Type B pancreatic cell (in vitro differentiated cells): Measurements from ENCODE around the gene TPD52L2. TPM values are rescaled to one million over a fixed set of nuclear protein-coding genes. Genes with fewer than 3 reads are reported as not detected.
A peak's percentile ranks its signal among the peaks of the same experiment; 100 is the strongest.

Experiments used
- DNase-seq: peaks from one replicate; pipeline ENCODE4 v3.0.0; 2021; ENCODE audit warnings: mixed read lengths; ENCODE audit not compliant: unreplicated experiment; ENCODE audit errors: extremely low spot score
- H3K27ac Mint-ChIP-seq: 2 replicates; pipeline ENCODE4 v1.8.0; 2021; ENCODE audit warnings: mild to moderate bottlenecking, mixed read lengths
- H3K27me3 Mint-ChIP-seq: 2 replicates; pipeline ENCODE4 v1.8.0; 2021; ENCODE audit warnings: mixed read lengths
- H3K36me3 Mint-ChIP-seq: 2 replicates; pipeline ENCODE4 v1.8.0; 2021; ENCODE audit warnings: mixed read lengths
- H3K4me1 Mint-ChIP-seq: one replicate; pipeline ENCODE4 v1.8.0; 2021; ENCODE audit warnings: mixed read lengths; ENCODE audit not compliant: unreplicated experiment
- H3K4me3 Mint-ChIP-seq: 2 replicates; pipeline ENCODE4 v1.8.0; 2021; ENCODE audit warnings: mild to moderate bottlenecking, mixed read lengths
- H3K9me3 Mint-ChIP-seq: 2 replicates; pipeline ENCODE4 v1.8.0; 2021; ENCODE audit warnings: mixed read lengths
- CTCF ChIP-seq: fragments of 200-600 bp; sonication (generic); conservative IDR thresholded peaks from 2 replicates; pipeline ENCODE4 v1.5.0; 2021; ENCODE audit warnings: antibody characterized with exemption, mild to moderate bottlenecking
- total RNA-seq: library from RNA; stranded (reverse); gene quantifications from 2 replicates; pipeline ENCODE4 v1.2.1, GENCODE V29; 2021; ENCODE audit warnings: low replicate concordance

Gene TPD52L2
- total RNA-seq, 1 donor from 2014 or later, result 76.5 TPM

GRCh38 chr20:63844511-63844991 lies 20.5 kb upstream of the TPD52L2 start:
- TF ChIP-seq CTCF, result no peak
- H3K9me3 Mint-ChIP-seq, result no peaks in the 10 kb centered on the region
- H3K4me3 Mint-ChIP-seq, result no peak overlapping the region
- no peaks in the 10 kb centered on the region for H3K36me3 Mint-ChIP-seq
- H3K27me3 Mint-ChIP-seq, result no peaks in the 10 kb centered on the region
- no peaks in the 10 kb centered on the region for H3K4me1 Mint-ChIP-seq
- DNase-seq, result no peak
- no peak overlapping the region for H3K27ac Mint-ChIP-seq

GRCh38 chr20:63846128-63846771 lies 18.8 kb upstream of the TPD52L2 start:
- DNase-seq, result no peak
- Mint-ChIP-seq H3K9me3 (no peaks in the 10 kb centered on the region), H3K27me3 (no peaks in the 10 kb centered on the region), H3K4me3 (peak overlapping the region; percentile 78), H3K36me3 (no peaks in the 10 kb centered on the region), H3K4me1 (peaks cover 3% of the 10 kb centered on the region), H3K27ac (peak overlapping the region; percentile 46)
- no peak for TF ChIP-seq CTCF

GRCh38 chr20:63846888-63847236 lies 18.2 kb upstream of the TPD52L2 start:
- Mint-ChIP-seq H3K36me3 (no peaks in the 10 kb centered on the region), H3K4me1 (peaks cover 3% of the 10 kb centered on the region), H3K27me3 (no peaks in the 10 kb centered on the region), H3K4me3 (no peak overlapping the region), H3K27ac (no peak overlapping the region), H3K9me3 (no peaks in the 10 kb centered on the region)
- no peak for TF ChIP-seq CTCF
- no peak for DNase-seq

GRCh38 chr20:63847237-63848002 lies 17.6 kb upstream of the TPD52L2 start:
- H3K9me3 Mint-ChIP-seq, result no peaks in the 10 kb centered on the region
- TF ChIP-seq CTCF, result no peak
- DNase-seq, result no peak
- H3K4me3 Mint-ChIP-seq, result no peak overlapping the region
- peaks cover 3% of the 10 kb centered on the region for H3K4me1 Mint-ChIP-seq
- no peak overlapping the region for H3K27ac Mint-ChIP-seq
- H3K27me3 Mint-ChIP-seq, result no peaks in the 10 kb centered on the region
- no peaks in the 10 kb centered on the region for H3K36me3 Mint-ChIP-seq

- H3K36me3 Mint-ChIP-seq, result no peaks in the 10 kb centered on the region
- TF ChIP-seq CTCF, result no peak
- no peak overlapping the region for H3K4me3 Mint-ChIP-seq
- H3K27ac Mint-ChIP-seq, result no peak overlapping the region
- no peaks in the 10 kb centered on the region for H3K9me3 Mint-ChIP-seq
- no peaks in the 10 kb centered on the region for H3K27me3 Mint-ChIP-seq
- no peak for DNase-seq
- peaks cover 3% of the 10 kb centered on the region for H3K4me1 Mint-ChIP-seq
These were observed 16.8 kb upstream of the TPD52L2 start for GRCh38 chr20:63848003-63848911.
